GM12878 (cell line): ENCODE data around the gene PPP3CA. TPM values are rescaled to one million over a fixed set of nuclear protein-coding genes. Genes with fewer than 3 reads are reported as not detected.

Experiments
- ATAC-seq: fragments of 200-7000 bp; cut with Tn5 transposase; 3 replicates; pipeline ENCODE4 v1.9.1; 2020; ENCODE audit warnings: mild to moderate bottlenecking, moderate library complexity
- BruUV-seq: library from RNA; stranded (reverse); fragments of 400-500 nt; replicated peaks from 2 replicates; lab custom pipeline; 2021; lab: Mats Ljungman, UMichigan
- CTCF ChIA-PET: fragments of 300-600 bp; sonication (Branson Sonifier 250); formaldehyde crosslinking; extraction: SDS; loops from one replicate; lab custom pipeline; 2021; ENCODE audit warnings: inconsistent platforms; lab: Yijun Ruan, JAX
- POLR2A ChIA-PET: fragments of 350-600 bp; formaldehyde crosslinking; extraction: SDS; loops from one replicate; lab custom pipeline; 2021; ENCODE audit warnings: inconsistent platforms; lab: Charles Lee
- RAD21 ChIA-PET: fragments of 300-600 bp; sonication (Branson Sonifier 250); formaldehyde crosslinking; loops from one replicate; lab custom pipeline; 2023; ENCODE audit warnings: antibody characterized with exemption; ENCODE audit not compliant: unreplicated experiment; lab: Charles Lee
- SMC1A ChIA-PET: fragments of 300-600 bp; sonication (Branson Sonifier 250); formaldehyde crosslinking; loops from one replicate; lab custom pipeline; 2023; ENCODE audit not compliant: unreplicated experiment, uncharacterized antibody; lab: Charles Lee
- DNase-seq: peaks from one replicate; pipeline ENCODE4 v3.0.0-alpha.2; 2011; ENCODE audit warnings: low read depth, low spot score
- FAIRE-seq: peaks from 3 replicates; lab custom pipeline; 2011; peaks lifted over from hg19 to GRCh38; lab: Jason Lieb, UNC
- H2AFZ ChIP-seq: 2 replicates; pipeline ENCODE4 v1.6.0; 2011; ENCODE audit warnings: low read depth, low read length, control low read depth; ENCODE audit not compliant: control insufficient read depth
- H3K27ac ChIP-seq: 2 replicates; pipeline ENCODE4 v1.5.1; 2011; ENCODE audit warnings: control low read depth; ENCODE audit not compliant: control insufficient read depth, insufficient read depth
- H3K27me3 ChIP-seq, 2 experiments: replicated peaks in 1 of 2; 2 replicates each; pipeline versions ENCODE4 v1.6.0 to v1.6.1; 2011; ENCODE audit warnings: low read length in 1 of 2; ENCODE audit not compliant: control insufficient read depth in 2 of 2, insufficient read depth in 2 of 2
- H3K36me3 ChIP-seq, 2 experiments: 2 replicates each; pipeline ENCODE4 v1.5.1; 2011; ENCODE audit warnings: low read length in 1 of 2; ENCODE audit not compliant: control insufficient read depth in 2 of 2, insufficient read depth in 2 of 2
- H3K4me1 ChIP-seq: 2 replicates; pipeline ENCODE4 v1.6.1; 2011; ENCODE audit warnings: mild to moderate bottlenecking, low read length, moderate library complexity, mixed read lengths; ENCODE audit not compliant: control insufficient read depth, insufficient read depth
- H3K4me2 ChIP-seq: 2 replicates; pipeline ENCODE4 v1.6.0; 2011; ENCODE audit warnings: control low read depth; ENCODE audit not compliant: control insufficient read depth, insufficient read depth
- H3K4me3 ChIP-seq: fragments of 200-600 bp; sonication (generic); 2 replicates; pipeline ENCODE4 v1.5.1; 2016
- H3K79me2 ChIP-seq: 2 replicates; pipeline ENCODE4 v1.6.0; 2011; ENCODE audit warnings: low read length; ENCODE audit not compliant: control insufficient read depth, insufficient read depth
- H3K9ac ChIP-seq: 2 replicates; pipeline ENCODE4 v1.8.0; 2011; ENCODE audit warnings: low read length, control low read depth, mixed read lengths; ENCODE audit not compliant: control insufficient read depth, insufficient read depth
- H3K9me3 ChIP-seq: replicated peaks from 3 replicates; pipeline ENCODE4 v1.5.1; 2011; ENCODE audit warnings: mild to moderate bottlenecking, low read length; ENCODE audit not compliant: control insufficient read depth, insufficient read depth
- H4K20me1 ChIP-seq: 2 replicates; pipeline ENCODE4 v1.6.0; 2011; ENCODE audit not compliant: control insufficient read depth, insufficient read depth
- CHD1 ChIP-seq: IDR thresholded peaks from 2 replicates; pipeline ENCODE4 v1.6.1; 2012; ENCODE audit warnings: low read depth, low read length, improper control_type of control experiment
- GATAD2B ChIP-seq: fragments of 450-650 bp; conservative IDR thresholded peaks from 2 replicates; pipeline ENCODE4 v1.6.1; 2017; ENCODE audit warnings: low read depth, mild to moderate bottlenecking, moderate library complexity
- IKZF2 ChIP-seq, 2 experiments: fragments of 450-650 bp; IDR thresholded peaks; 2 replicates each; pipeline ENCODE4 v1.6.1; 2017; ENCODE audit warnings: mild to moderate bottlenecking in 2 of 2, moderate library complexity in 2 of 2
- PAX5 ChIP-seq: IDR thresholded peaks from 2 replicates; pipeline ENCODE4 v1.6.1; 2011; ENCODE audit warnings: low read depth, low read length, borderline replicate concordance
- PML ChIP-seq: IDR thresholded peaks from 2 replicates; pipeline ENCODE4 v1.6.1; 2012; ENCODE audit warnings: low read length, inconsistent platforms
- RBBP5 ChIP-seq: fragments of 200-600 bp; sonication (generic); conservative IDR thresholded peaks from 2 replicates; pipeline ENCODE4 v1.6.1; 2016
- RUNX3 ChIP-seq: IDR thresholded peaks from 2 replicates; pipeline ENCODE4 v1.6.1; 2012; ENCODE audit warnings: low read length, inconsistent platforms
- TBL1XR1 ChIP-seq: IDR thresholded peaks from 2 replicates; pipeline ENCODE4 v1.6.1; 2012; ENCODE audit warnings: low read depth, low read length, improper control_type of control experiment
- YBX1 ChIP-seq: fragments of 450-650 bp; IDR thresholded peaks from 2 replicates; pipeline ENCODE4 v1.6.1; 2016; ENCODE audit warnings: antibody characterized with exemption
- WGBS: methylation state at CpG from one replicate; pipeline ENCODE4 v1.1.6; 2016; ENCODE audit warnings: low lambda C conversion rate; ENCODE audit not compliant: insufficient replicate concordance, insufficient coverage; ENCODE audit errors: missing lambda C conversion rate; 5-methylcytosine and 5-hydroxymethylcytosine counted together
- in situ Hi-C: fragments of 300-500 bp; cut with MboI; formaldehyde crosslinking; loops from 9 replicates; pipeline ENCODE4 v1.14.3; 2018; ENCODE audit warnings: mixed read lengths
- intact Hi-C: fragments of 100-400 bp; cut with micrococcal nuclease; formaldehyde crosslinking; loops from one replicate; pipeline ENCODE4 v1.14.2; 2022; ENCODE audit not compliant: unreplicated experiment
- polyA plus RNA-seq, 11 experiments: library from polyadenylated mRNA; depleted of rRNA in 4 of 11; unstranded in 6 of 11; stranded (reverse) in 5 of 11; fragments of >200 nt; fragmentation: Nextera tagmentation in 4 of 11; fragmentation: Illumina TruSeq in 1 of 11; extraction: Ambion mirVana in 4 of 11; extraction: Trizol in 1 of 11; gene quantifications; 1 replicate in 1 of 11; 2 replicates in 10 of 11; pipeline versions ENCODE4 v1.2.1 to v1.2.3, GENCODE V29; 2011 to 2016; ENCODE audit warnings: inconsistent platforms in 2 of 11, missing spikeins in 2 of 11, low read depth in 1 of 11
- total RNA-seq, 4 experiments: library from RNA; depleted of rRNA in 3 of 4; stranded (reverse); fragments of >200 nt in 3 of 4; fragmentation: Illumina TruSeq in 1 of 4; extraction: Trizol in 1 of 4; gene quantifications; 2 replicates each; pipeline versions ENCODE4 v1.2.1 to v1.2.3, GENCODE V29; 2013 to 2021
- TF ChIP-seq, protein P1 (sequence below): IDR thresholded peaks from 2 replicates; pipeline ENCODE4 v1.6.1; 2012; ENCODE audit warnings: improper control_type of control experiment, low read depth, low read length; ENCODE audit not compliant: insufficient replicate concordance
- TF ChIP-seq, protein P2 (sequence below): fragments of 450-650 bp; IDR thresholded peaks from 2 replicates; pipeline ENCODE4 v1.6.1; 2014; ENCODE audit warnings: mild to moderate bottlenecking
- TF ChIP-seq, protein P3 (sequence below): IDR thresholded peaks from 2 replicates; pipeline ENCODE4 v1.6.1; 2011; ENCODE audit warnings: mild to moderate bottlenecking, low read depth, low read length, moderate library complexity; ENCODE audit not compliant: insufficient replicate concordance

Gene PPP3CA
- total and polyA plus RNA-seq, 10 of the 15 experiments (the other 5 are each of a cell fraction or from before 2014, with no cell fraction given) = 0.33 to 9.0 (median 1.0) TPM

DNA sequence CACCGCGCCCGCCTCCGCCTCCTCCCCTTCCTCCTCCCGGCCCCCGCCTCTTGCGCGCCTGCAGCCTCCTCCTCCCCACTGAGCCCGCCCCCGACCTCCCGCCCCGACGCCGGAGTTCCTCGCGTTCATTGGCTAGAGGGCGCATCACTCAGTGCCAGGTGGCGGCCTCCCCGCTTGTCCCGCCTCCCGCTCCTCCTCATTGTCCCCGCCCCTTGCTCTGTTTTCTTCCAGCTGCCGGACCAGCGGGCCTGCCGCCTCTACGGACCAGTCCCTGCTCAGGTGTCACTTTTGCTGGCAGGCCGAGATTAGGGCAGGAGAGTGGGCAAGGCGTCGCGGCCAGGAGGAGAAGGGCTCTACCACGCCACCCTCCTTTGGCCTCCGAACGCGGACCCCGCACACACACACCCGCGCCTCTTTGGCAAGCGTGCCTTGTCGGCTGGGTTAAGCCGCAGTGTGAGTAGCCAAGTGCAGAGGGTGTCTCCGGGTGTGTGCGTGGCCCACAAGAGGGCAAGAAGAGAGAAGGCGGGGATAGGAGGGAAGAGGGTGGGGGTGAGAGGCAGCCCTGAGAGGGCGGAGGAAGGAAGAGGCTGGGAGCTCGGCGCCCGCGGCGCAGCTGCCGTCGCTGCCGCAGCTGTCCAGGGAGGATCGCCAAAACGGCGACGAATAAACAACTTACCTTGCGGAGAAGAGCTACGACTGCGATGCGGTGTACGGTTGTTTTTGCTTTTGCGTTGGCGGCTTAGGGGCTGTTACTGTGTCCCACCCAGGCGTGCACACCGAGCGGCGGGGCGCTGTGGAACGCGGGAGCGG, 436 bp upstream of the PPP3CA start (continued):
- TF ChIP-seq TBL1XR1 = no peak
- TF ChIP-seq RBBP5 = no peak
- TF ChIP-seq, all 136 proteins: peak for 32

GRCh38 chr4:101346351-101347266, 717 bp downstream of the PPP3CA start:
- H3K27me3 ChIP-seq = peaks cover 1 to 4% of the 10 kb centered on the region in 2 experiments; a peak in 1 of 4 replicates
- H3K27ac ChIP-seq = peak overlapping the region; percentile 49
- H3K4me2 ChIP-seq = peak overlapping the region; percentile 68
- ATAC-seq (peak; percentile 28), FAIRE-seq (no peak), DNase-seq (no peak)
- BruUV-seq = no TSS peak
- RAD21 ChIA-PET = interaction anchor here (1.0 to 2.7 kb wide), 4 partner anchors 40 to 250 kb away, joined by 3 to 20 read pairs (median 4); no protein-coding TSS in a partner anchor
- no peaks in the 10 kb centered on the region for H3K36me3 ChIP-seq
- no peaks in the 10 kb centered on the region; the same call in 1 of the 2 replicates for H4K20me1 ChIP-seq
- no peaks in the 10 kb centered on the region for H3K9me3 ChIP-seq
- peak overlapping the region; percentile 88 for H2AFZ ChIP-seq
- in situ Hi-C loops (no loop called here), intact Hi-C loops (loop anchor here (5.0 to 10.0 kb wide), 3 partner anchors 71 to 522 kb away; no protein-coding TSS in a partner anchor)
- CTCF ChIA-PET = interaction anchor here (0.5 to 1.2 kb wide), 3 partner anchors 10 to 250 kb away, joined by 3 to 4 read pairs (median 3); no protein-coding TSS in a partner anchor
- H3K9ac ChIP-seq = peak overlapping the region; percentile 71; the same call in 1 of the 2 replicates
- H3K4me1 ChIP-seq = peaks cover 10% of the 10 kb centered on the region
- POLR2A ChIA-PET = interaction anchor here (1.2 kb wide), 1 partner anchor 40 kb away, joined by 3 read pairs; no protein-coding TSS in a partner anchor
- H3K79me2 ChIP-seq = peaks cover 19% of the 10 kb centered on the region
- SMC1A ChIA-PET = interaction anchor here (1.7 kb wide), 1 partner anchor 251 kb away, joined by 3 read pairs; no protein-coding TSS in a partner anchor
- H3K4me3 ChIP-seq = peak overlapping the region; percentile 77
- 1% methylated on average over 55 of the region's 93 CpGs for WGBS
- TF ChIP-seq CHD1 (no peak), YBX1 (no peak), RUNX3 (no peak), GATAD2B (0 out of 2 replicates have a peak, but pooled peaks have one; percentile 56), IKZF2 (IDR thresholded peaks at IDR 0.05) (no peak), PAX5 (no peak), PML (no peak)
- TF ChIP-seq, protein P1, sequence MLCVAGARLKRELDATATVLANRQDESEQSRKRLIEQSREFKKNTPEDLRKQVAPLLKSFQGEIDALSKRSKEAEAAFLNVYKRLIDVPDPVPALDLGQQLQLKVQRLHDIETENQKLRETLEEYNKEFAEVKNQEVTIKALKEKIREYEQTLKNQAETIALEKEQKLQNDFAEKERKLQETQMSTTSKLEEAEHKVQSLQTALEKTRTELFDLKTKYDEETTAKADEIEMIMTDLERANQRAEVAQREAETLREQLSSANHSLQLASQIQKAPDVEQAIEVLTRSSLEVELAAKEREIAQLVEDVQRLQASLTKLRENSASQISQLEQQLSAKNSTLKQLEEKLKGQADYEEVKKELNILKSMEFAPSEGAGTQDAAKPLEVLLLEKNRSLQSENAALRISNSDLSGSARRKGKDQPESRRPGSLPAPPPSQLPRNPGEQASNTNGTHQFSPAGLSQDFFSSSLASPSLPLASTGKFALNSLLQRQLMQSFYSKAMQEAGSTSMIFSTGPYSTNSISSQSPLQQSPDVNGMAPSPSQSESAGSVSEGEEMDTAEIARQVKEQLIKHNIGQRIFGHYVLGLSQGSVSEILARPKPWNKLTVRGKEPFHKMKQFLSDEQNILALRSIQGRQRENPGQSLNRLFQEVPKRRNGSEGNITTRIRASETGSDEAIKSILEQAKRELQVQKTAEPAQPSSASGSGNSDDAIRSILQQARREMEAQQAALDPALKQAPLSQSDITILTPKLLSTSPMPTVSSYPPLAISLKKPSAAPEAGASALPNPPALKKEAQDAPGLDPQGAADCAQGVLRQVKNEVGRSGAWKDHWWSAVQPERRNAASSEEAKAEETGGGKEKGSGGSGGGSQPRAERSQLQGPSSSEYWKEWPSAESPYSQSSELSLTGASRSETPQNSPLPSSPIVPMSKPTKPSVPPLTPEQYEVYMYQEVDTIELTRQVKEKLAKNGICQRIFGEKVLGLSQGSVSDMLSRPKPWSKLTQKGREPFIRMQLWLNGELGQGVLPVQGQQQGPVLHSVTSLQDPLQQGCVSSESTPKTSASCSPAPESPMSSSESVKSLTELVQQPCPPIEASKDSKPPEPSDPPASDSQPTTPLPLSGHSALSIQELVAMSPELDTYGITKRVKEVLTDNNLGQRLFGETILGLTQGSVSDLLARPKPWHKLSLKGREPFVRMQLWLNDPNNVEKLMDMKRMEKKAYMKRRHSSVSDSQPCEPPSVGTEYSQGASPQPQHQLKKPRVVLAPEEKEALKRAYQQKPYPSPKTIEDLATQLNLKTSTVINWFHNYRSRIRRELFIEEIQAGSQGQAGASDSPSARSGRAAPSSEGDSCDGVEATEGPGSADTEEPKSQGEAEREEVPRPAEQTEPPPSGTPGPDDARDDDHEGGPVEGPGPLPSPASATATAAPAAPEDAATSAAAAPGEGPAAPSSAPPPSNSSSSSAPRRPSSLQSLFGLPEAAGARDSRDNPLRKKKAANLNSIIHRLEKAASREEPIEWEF = no peak
- TF ChIP-seq, protein P2, sequence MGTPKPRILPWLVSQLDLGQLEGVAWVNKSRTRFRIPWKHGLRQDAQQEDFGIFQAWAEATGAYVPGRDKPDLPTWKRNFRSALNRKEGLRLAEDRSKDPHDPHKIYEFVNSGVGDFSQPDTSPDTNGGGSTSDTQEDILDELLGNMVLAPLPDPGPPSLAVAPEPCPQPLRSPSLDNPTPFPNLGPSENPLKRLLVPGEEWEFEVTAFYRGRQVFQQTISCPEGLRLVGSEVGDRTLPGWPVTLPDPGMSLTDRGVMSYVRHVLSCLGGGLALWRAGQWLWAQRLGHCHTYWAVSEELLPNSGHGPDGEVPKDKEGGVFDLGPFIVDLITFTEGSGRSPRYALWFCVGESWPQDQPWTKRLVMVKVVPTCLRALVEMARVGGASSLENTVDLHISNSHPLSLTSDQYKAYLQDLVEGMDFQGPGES = no peak
- TF ChIP-seq, protein P3, sequence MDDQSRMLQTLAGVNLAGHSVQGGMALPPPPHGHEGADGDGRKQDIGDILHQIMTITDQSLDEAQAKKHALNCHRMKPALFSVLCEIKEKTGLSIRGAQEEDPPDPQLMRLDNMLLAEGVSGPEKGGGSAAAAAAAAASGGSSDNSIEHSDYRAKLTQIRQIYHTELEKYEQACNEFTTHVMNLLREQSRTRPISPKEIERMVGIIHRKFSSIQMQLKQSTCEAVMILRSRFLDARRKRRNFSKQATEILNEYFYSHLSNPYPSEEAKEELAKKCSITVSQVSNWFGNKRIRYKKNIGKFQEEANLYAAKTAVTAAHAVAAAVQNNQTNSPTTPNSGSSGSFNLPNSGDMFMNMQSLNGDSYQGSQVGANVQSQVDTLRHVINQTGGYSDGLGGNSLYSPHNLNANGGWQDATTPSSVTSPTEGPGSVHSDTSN = no peak
